Activated CD8-positive, alpha-beta T cell treated with anti-CD3 and anti-CD28 coated beads, Interleukin-2, amount 10 ng/mL, durations not matched to agents 7 days and 5 days (primary cell): Measurements from ENCODE around the gene MYH11. TPM values are rescaled to one million over a fixed set of nuclear protein-coding genes. Genes with fewer than 3 reads are reported as not detected.
A peak's percentile ranks its signal among the peaks of the same experiment; 100 is the strongest.

ENCODE experiments used
- ATAC-seq: fragments of 150-1000 bp; cut with Tn5 transposase; one replicate; pipeline ENCODE4 v1.10.0; 2021; ENCODE audit warnings: moderate library complexity
- CTCF ChIA-PET: fragments of 350-600 bp; sonication (Branson Sonifier 250); formaldehyde crosslinking; loops from one replicate; lab custom pipeline; 2021; ENCODE audit warnings: antibody characterized with exemption; lab: Charles Lee
- POLR2A ChIA-PET: fragments of 350-600 bp; sonication (Branson Sonifier 250); formaldehyde crosslinking; loops from one replicate; lab custom pipeline; 2021; ENCODE audit warnings: antibody characterized with exemption; lab: Charles Lee
- DNase-seq: peaks from one replicate; pipeline ENCODE4 v3.0.0-alpha.2; 2020
- H3K27ac Mint-ChIP-seq: one replicate; pipeline ENCODE4 v1.8.0; 2021; ENCODE audit warnings: mild to moderate bottlenecking, mixed read lengths
- H3K27me3 Mint-ChIP-seq: one replicate; pipeline ENCODE4 v1.8.0; 2021; ENCODE audit warnings: low read depth, mixed read lengths
- H3K36me3 Mint-ChIP-seq: one replicate; pipeline ENCODE4 v1.8.0; 2021; ENCODE audit warnings: low read depth, mixed read lengths
- H3K4me1 Mint-ChIP-seq: one replicate; pipeline ENCODE4 v1.8.0; 2021; ENCODE audit warnings: low read depth, mixed read lengths
- H3K4me3 Mint-ChIP-seq: one replicate; pipeline ENCODE4 v1.8.0; 2021; ENCODE audit warnings: mild to moderate bottlenecking, mixed read lengths
- H3K9me3 Mint-ChIP-seq: one replicate; pipeline ENCODE4 v1.8.0; 2022; ENCODE audit warnings: mixed read lengths; ENCODE audit not compliant: insufficient read depth
- total RNA-seq, 2 experiments: library from RNA; stranded (reverse); gene quantifications; one replicate each; pipeline ENCODE4 v1.2.3, GENCODE V29; 2021

The MYH11 gene
- total RNA-seq, 2 experiments from 2014 or later, result not detected

DNA sequence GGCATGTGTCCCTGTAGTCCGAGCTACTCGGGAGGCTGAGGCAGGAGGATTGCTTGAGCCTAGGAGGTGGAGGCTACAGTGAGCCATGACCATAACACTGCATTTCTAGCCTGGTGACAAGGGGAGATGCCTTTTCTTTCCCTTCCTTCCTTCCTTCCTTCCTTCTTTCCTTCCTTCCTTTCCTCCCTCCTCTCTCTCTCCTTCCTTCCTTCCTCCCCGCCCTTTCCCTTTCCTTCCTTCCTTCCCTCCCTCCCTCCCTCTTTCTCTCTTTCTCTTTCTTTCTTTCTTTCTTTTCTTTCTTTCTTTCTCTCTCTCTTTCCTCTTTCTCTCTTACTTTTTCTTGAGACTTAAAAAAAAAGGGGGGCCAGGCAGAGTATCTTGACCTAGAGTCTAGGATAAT, 34.7 kb upstream of the MYH11 start:
- H3K9me3 Mint-ChIP-seq, result no peaks in the 10 kb centered on the region
- H3K4me1 Mint-ChIP-seq, result peaks cover 18% of the 10 kb centered on the region
- CTCF ChIA-PET, result no interaction called here
- POLR2A ChIA-PET, result no interaction called here
- peaks cover 8% of the 10 kb centered on the region for H3K36me3 Mint-ChIP-seq
- H3K27me3 Mint-ChIP-seq, result no peaks in the 10 kb centered on the region
- no peak overlapping the region for H3K4me3 Mint-ChIP-seq
- H3K27ac Mint-ChIP-seq, result no peak overlapping the region
- ATAC-seq (no peak), DNase-seq (no peak)

DNA sequence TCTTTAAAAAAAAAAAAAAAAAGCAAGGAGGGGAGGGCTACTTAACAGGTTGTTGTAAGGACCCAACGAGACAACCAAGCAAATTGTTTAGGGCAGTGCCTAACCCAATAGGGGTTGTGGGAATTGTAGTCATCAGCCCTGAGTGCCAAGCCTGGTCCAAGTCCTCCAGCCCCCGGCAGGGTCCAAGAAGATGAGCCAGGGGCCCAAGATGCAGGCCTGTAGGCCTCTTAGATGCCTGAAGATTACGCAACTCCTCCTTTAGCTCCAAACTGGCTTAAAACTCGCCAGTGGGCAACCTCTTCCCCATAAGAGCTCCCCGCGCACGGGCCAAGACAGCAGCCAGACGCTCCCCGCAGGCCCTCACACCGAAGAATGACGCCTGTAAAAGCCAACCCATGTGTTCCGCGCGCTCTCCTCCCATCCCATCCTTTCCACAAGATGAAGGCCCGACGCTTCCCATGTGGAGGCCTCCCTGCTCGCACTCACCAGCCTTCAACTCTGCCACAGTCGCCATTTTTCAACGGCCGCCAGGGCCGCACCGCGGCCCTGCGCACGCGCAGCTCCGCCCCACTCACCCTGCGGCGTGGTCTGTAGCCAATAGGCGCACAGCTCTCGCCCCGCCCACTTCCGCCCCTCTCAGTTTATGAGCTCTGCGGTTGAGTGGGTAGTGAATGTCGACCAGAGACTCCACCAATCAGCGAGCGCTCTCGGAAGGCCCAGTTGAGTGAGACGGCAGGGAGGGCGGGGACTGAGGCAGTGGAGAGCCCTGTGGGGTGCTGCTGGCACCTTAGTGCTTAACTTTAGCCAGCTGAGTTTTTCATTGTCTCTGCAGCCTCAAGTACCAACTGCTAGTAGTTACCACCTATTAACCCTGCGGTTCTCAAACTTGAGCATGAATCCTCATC, 31.5 kb upstream of the MYH11 start, which contains the start of gene CEP20:
TSS of gene CEP20 (minus strand) at position 532 of the 905 bp plus-strand sequence. CDS start at position 514, 18 bp downstream.
- peaks cover 31% of the 10 kb centered on the region for H3K4me1 Mint-ChIP-seq
- ChIA-PET POLR2A (interaction anchor here (0.6 to 2.3 kb wide), 17 partner anchors 9 to 187 kb away, joined by 3 to 20 read pairs (median 4); partner anchors contain the start of gene MYH11), CTCF (interaction anchor here (0.7 to 1.6 kb wide), 10 partner anchors 10 to 206 kb away, joined by 3 to 10 read pairs (median 3); no protein-coding TSS in a partner anchor)
- H3K36me3 Mint-ChIP-seq, result peaks cover 21% of the 10 kb centered on the region
- ATAC-seq, result peak; percentile 99
- no peaks in the 10 kb centered on the region for H3K9me3 Mint-ChIP-seq
- DNase-seq, result peak; percentile 100
- no peaks in the 10 kb centered on the region for H3K27me3 Mint-ChIP-seq
- peak within 1 kb of the TSS; percentile 99 for H3K27ac Mint-ChIP-seq
- H3K4me3 Mint-ChIP-seq, result peak within 1 kb of the TSS; percentile 98

DNA sequence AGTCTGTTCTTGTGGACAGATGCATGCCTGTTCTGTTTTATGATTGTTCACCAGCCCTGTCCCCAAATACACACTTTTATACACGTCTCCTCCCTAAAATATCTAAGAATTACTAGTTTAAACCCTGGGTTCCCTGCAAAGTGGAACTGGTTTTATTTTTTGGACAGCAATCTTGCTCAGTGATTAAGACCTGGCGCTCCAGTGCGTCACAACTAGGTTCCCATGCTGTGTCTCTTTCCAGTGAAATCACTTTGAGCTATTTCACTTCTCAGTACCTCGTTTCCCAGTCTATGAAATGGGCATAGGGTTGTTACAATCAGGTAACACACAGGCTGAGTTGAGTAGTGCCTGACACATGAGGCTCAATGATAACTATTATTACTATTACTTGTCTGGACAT, 30.5 kb upstream of the MYH11 start:
- CTCF ChIA-PET, result interaction anchor here (0.7 to 1.6 kb wide), 4 partner anchors 11 to 70 kb away, joined by 3 to 10 read pairs (median 6); no protein-coding TSS in a partner anchor
- DNase-seq, result no peak
- H3K27me3 Mint-ChIP-seq, result no peaks in the 10 kb centered on the region

DNA sequence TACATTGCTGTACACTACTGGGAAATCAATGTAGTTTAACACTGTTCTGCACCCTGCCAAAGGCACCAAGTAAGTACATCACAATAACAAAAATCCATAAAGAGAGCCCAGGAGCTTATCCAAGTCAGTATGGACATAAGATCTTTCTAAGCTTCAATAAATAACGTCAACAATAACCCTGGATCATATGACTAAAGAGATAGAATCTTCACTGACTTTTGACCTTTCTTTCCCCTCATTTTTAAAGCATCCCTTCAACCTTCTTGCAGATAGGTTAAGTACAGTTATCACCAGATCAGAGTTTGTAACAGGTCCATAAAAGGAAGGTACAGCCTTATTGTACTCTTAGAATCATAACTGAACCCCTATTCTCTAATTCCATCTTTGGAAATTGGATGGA, 29.2 kb upstream of the MYH11 start:
- Mint-ChIP-seq H3K36me3 (peaks cover 33% of the 10 kb centered on the region), H3K4me1 (peaks cover 31% of the 10 kb centered on the region), H3K27ac (no peak overlapping the region), H3K4me3 (peak overlapping the region; percentile 37), H3K27me3 (no peaks in the 10 kb centered on the region), H3K9me3 (no peaks in the 10 kb centered on the region)
- POLR2A ChIA-PET, result no interaction called here
- CTCF ChIA-PET, result interaction anchor here (1.0 kb wide), 1 partner anchor 11 kb away, joined by 3 read pairs; no protein-coding TSS in a partner anchor
- no peak for ATAC-seq
- no peak for DNase-seq

More for the DNA sequence above, 30.5 kb upstream of the MYH11 start:
- ATAC-seq, result no peak
- Mint-ChIP-seq H3K9me3 (no peaks in the 10 kb centered on the region), H3K4me3 (peak overlapping the region; percentile 98), H3K4me1 (peaks cover 31% of the 10 kb centered on the region), H3K36me3 (peaks cover 24% of the 10 kb centered on the region), H3K27ac (peak overlapping the region; percentile 99)
- POLR2A ChIA-PET, result interaction anchor here (1.2 to 2.3 kb wide), 2 partner anchors 54 to 64 kb away, joined by 3 to 20 read pairs; no protein-coding TSS in a partner anchor

DNA sequence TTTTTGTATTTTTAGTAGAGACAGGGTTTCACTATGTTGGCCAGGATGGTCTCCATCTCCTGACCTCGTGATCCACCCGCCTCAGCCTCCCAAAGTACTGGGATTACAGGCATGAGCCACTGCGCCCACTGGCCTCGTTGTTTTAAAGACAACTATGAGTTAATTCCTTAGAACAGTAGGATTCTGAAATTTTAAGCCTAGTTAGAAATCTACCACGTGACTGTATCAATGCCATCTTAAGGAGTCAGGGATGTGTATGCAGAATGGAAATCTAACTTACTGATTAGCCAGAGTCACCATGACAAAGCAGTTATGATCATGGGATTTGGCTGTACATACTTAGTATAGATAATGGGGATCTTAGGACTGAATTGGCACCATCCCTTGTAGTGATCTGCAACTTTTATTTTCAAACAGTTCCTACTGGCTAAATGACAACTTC, 28.8 kb upstream of the MYH11 start:
- no peaks in the 10 kb centered on the region for H3K9me3 Mint-ChIP-seq
- POLR2A ChIA-PET, result no interaction called here
- ATAC-seq (no peak), DNase-seq (no peak)
- no peak overlapping the region for H3K27ac Mint-ChIP-seq
- no peak overlapping the region for H3K4me3 Mint-ChIP-seq
- no peaks in the 10 kb centered on the region for H3K27me3 Mint-ChIP-seq
- CTCF ChIA-PET, result no interaction called here
- H3K4me1 Mint-ChIP-seq, result peaks cover 31% of the 10 kb centered on the region
- peaks cover 33% of the 10 kb centered on the region for H3K36me3 Mint-ChIP-seq

DNA sequence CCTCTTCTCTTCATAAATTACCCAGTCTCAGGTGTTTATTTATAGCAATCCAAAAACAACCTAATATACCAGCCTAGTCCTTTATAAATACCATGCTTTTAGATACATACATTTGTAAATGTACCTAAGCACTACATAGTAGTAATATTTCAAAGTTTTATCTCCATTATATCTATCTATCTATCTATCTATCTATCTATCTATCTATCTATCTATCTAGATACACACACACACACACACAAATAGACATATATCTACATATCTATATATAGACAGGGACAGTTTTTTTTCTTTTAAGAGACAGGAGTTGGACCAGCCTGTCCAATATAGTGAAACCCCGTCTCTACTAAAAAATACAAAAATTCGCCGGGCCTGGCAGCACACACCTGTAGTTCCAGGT, 25.7 kb upstream of the MYH11 start:
- DNase-seq (no peak), ATAC-seq (no peak)
- ChIA-PET CTCF (no interaction called here), POLR2A (no interaction called here)
- Mint-ChIP-seq H3K36me3 (peaks cover 48% of the 10 kb centered on the region), H3K27me3 (no peaks in the 10 kb centered on the region), H3K4me3 (no peak overlapping the region), H3K27ac (no peak overlapping the region), H3K4me1 (peaks cover 23% of the 10 kb centered on the region), H3K9me3 (no peaks in the 10 kb centered on the region)

DNA sequence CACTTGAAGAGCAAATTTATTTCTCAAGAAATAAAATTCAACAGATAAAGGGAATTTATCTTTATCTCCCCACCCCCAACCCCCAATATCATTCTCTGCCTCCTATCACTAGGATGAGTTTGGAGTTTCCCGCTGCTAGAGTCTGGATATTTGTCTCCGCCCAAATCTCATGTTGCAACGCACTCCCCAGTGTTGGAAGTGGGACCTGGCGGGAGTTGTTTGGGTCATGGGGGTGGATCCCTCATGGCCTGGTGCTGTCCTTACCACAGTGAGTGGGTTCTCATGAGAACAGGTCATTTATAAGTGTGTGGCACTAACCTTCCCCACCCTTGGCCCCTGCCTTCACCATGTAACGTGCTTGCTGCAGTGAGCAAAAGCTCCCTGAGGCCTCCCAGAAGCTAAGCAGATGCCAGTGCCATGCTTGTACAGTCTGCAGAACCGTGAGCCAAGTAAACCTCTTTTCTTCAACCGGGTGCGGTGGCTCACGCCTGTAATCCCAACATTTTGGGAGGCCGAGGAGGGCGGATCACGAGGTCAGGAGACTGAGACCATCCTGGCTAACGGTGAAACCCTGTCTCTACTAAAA, 25.1 kb upstream of the MYH11 start:
- peaks cover 49% of the 10 kb centered on the region for H3K36me3 Mint-ChIP-seq
- ChIA-PET CTCF (no interaction called here), POLR2A (no interaction called here)
- no peak overlapping the region for H3K27ac Mint-ChIP-seq
- no peaks in the 10 kb centered on the region for H3K9me3 Mint-ChIP-seq
- no peaks in the 10 kb centered on the region for H3K27me3 Mint-ChIP-seq
- ATAC-seq, result no peak
- H3K4me3 Mint-ChIP-seq, result no peak overlapping the region
- no peak for DNase-seq
- peaks cover 17% of the 10 kb centered on the region for H3K4me1 Mint-ChIP-seq

DNA sequence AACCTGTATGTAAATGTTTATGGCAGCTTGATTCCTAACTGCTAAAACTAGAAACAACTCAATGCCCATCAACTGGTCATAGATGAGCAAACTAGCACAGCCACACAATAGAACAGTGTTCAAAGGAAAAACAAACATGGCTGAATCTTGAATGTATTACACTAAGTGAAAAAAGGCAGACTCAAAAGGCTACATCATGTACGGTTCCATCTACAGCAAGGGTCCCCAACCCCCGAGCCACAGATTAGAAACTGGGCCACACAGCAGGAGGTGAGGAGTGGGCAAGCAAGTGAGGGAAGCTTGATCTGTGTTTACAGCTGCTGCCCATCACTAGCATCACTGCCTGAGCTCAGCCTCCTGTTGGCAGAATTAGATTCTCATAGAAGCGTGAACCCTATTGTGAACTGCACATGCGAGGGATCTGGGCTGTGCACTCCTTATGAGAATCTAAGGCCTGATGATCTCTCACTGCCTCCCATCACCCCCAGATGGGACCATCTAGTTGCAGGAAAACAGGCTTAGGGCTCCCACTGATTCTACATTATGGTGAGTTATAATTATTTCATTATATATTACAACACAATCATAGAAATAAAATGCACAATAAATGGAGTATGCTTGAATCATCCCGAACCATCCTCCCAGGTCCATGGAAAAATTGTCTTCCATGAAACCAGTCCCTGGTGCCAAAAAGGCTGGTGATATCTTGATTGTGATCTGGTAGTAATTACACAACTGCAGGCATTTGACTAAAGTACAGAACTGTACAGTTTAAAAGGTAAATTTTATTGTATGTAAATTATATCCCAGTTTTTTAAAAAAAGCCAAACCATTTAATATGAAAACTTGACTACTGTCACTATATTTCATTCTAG, 23.8 kb upstream of the MYH11 start:
- no peak for ATAC-seq
- no peak overlapping the region for H3K27ac Mint-ChIP-seq
- CTCF ChIA-PET, result no interaction called here

DNA sequence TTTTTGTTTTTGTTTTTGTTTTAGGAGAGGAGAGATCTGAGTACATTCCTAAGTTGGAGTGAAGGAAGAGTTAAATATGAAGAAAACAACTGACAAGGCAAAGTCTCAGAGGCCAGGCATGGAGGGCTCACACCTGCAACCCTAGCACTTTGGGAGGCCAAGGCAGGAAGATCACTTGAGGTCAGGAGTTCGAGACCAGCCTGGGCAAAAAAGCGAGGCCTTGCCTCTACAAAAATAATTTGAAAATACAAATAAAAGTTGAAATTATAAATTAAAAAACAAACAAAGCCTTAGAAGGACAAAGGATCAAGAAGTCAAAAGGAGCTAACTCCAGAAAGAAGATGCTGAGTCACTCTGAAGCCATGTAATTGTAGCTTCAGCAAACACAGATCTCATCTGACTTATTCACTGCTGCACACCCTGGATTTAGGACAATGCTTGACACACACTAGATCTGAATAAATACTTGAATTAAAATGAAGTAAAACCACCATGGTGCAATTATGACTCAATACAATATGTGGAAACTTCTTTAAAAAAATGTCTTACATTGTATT, 22.5 kb upstream of the MYH11 start:
- ChIA-PET POLR2A (interaction anchor here (2.7 kb wide), 1 partner anchor 9 kb away, joined by 9 read pairs; the partner anchor contains the start of gene CEP20), CTCF (interaction anchor here (1.0 kb wide), 1 partner anchor 10 kb away, joined by 4 read pairs; no protein-coding TSS in a partner anchor)
- no peak for DNase-seq
- Mint-ChIP-seq H3K4me1 (peaks cover 4% of the 10 kb centered on the region), H3K27me3 (no peaks in the 10 kb centered on the region), H3K4me3 (no peak overlapping the region), H3K36me3 (peaks cover 44% of the 10 kb centered on the region), H3K27ac (no peak overlapping the region), H3K9me3 (no peaks in the 10 kb centered on the region)
- ATAC-seq, result no peak

More for the DNA sequence above, 23.8 kb upstream of the MYH11 start:
- H3K4me1 Mint-ChIP-seq, result peaks cover 8% of the 10 kb centered on the region
- DNase-seq, result no peak
- peaks cover 44% of the 10 kb centered on the region for H3K36me3 Mint-ChIP-seq
- POLR2A ChIA-PET, result interaction anchor here (0.7 to 2.7 kb wide), 2 partner anchors 8 to 246 kb away, joined by 3 to 9 read pairs; partner anchors contain the start of gene CEP20
- H3K4me3 Mint-ChIP-seq, result no peak overlapping the region
- H3K9me3 Mint-ChIP-seq, result no peaks in the 10 kb centered on the region
- no peaks in the 10 kb centered on the region for H3K27me3 Mint-ChIP-seq

DNA sequence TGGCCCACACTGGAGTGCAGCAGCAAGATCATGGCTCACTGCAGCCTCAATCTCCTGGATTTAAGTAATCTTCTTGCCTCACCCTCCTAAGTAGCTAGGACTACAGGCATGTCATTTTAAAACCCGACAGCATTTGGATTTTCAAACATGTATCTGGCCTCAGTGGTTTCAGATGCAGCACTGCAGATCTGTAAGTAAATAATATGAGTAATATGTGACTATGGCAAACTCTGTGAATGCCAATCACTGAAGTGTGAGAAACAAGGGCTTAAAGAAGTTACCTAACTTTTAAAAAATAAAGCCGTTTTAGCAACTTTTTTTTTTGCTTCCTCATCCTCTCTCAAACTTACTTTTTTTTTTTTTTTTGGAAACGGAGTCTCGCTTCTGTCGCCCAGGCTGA, 19.7 kb upstream of the MYH11 start:
- H3K4me1 Mint-ChIP-seq, result peaks cover 4% of the 10 kb centered on the region
- POLR2A ChIA-PET, result no interaction called here
- ATAC-seq (no peak), DNase-seq (no peak)
- H3K27me3 Mint-ChIP-seq, result no peaks in the 10 kb centered on the region
- CTCF ChIA-PET, result no interaction called here
- no peak overlapping the region for H3K4me3 Mint-ChIP-seq
- no peaks in the 10 kb centered on the region for H3K9me3 Mint-ChIP-seq
- H3K36me3 Mint-ChIP-seq, result peaks cover 44% of the 10 kb centered on the region
- no peak overlapping the region for H3K27ac Mint-ChIP-seq
